Thymus (tissue), 11 donors: ENCODE measurements around the gene MYO5C. TPM values are rescaled to one million over a fixed set of nuclear protein-coding genes. Genes with fewer than 3 reads are reported as not detected.

Source experiments
- DNase-seq, 9 donors: peaks; one replicate each; pipeline ENCODE4 v3.0.0-alpha.2; 2013; ENCODE audit warnings: low spot score in 9 of 9, low read depth in 6 of 9, missing footprints in 1 of 9
- H3K27ac ChIP-seq, 2 donors: one replicate each; pipeline ENCODE4 v1.5.1; 2013; ENCODE audit warnings: control low read depth in 1 of 2, low read depth in 1 of 2, low read length in 1 of 2, mild to moderate bottlenecking in 1 of 2, moderate library complexity in 1 of 2
- H3K27me3 ChIP-seq, 2 donors: one replicate each; pipeline ENCODE4 v1.5.1; 2013; ENCODE audit warnings: low read length in 1 of 2; ENCODE audit not compliant: control insufficient read depth in 2 of 2, insufficient read depth in 1 of 2
- H3K36me3 ChIP-seq, 2 donors: one replicate each; pipeline ENCODE4 v1.5.1; 2013; ENCODE audit warnings: low read length in 1 of 2, mild to moderate bottlenecking in 1 of 2, moderate library complexity in 1 of 2; ENCODE audit not compliant: control insufficient read depth in 2 of 2, insufficient read depth in 2 of 2
- H3K4me1 ChIP-seq, 2 donors: one replicate each; pipeline ENCODE4 v1.5.1; 2013; ENCODE audit warnings: low read length in 2 of 2; ENCODE audit not compliant: control insufficient read depth in 2 of 2, insufficient read depth in 2 of 2
- H3K4me3 ChIP-seq, 2 donors: one replicate each; pipeline ENCODE4 v1.5.1; 2013; ENCODE audit warnings: low read length in 2 of 2, control low read depth in 1 of 2, mild to moderate bottlenecking in 1 of 2
- H3K9me3 ChIP-seq, 2 donors: one replicate each; pipeline ENCODE4 v1.5.1; 2013; ENCODE audit warnings: low read length in 1 of 2, mild to moderate bottlenecking in 1 of 2; ENCODE audit not compliant: control insufficient read depth in 2 of 2, insufficient read depth in 1 of 2
- WGBS: extraction: QIAGEN DNeasy Blood & Tissue Kit; methylation state at CpG from one replicate; pipeline ENCODE4 v1.1.7; 2013; 5-methylcytosine and 5-hydroxymethylcytosine counted together
- polyA plus RNA-seq: library from polyadenylated mRNA; stranded (reverse); fragments of 200-250 nt; gene quantifications from one replicate; pipeline ENCODE4 v1.2.3, GENCODE V29; 2013
- total RNA-seq: library from RNA; stranded (reverse); fragments of 120-200 nt; gene quantifications from one replicate; pipeline ENCODE4 v1.2.4, GENCODE V29; 2013
- donor health status: healthy.

MYO5C gene
- total and polyA plus RNA-seq, 2 donors, result 3.0 to 3.2 TPM

GRCh38 chr15:52204657-52205056, 90.9 kb downstream of the MYO5C start:
- DNase-seq, result no peak
- no peak overlapping the region for H3K4me3 ChIP-seq
- no peak overlapping the region for H3K27ac ChIP-seq
- no peaks in the 10 kb centered on the region for H3K4me1 ChIP-seq
- no peaks in the 10 kb centered on the region for H3K9me3 ChIP-seq
- no peaks in the 10 kb centered on the region for H3K27me3 ChIP-seq
- WGBS, result 99% methylated on average over 20 of the region's 20 CpGs
- peaks cover 0 to 5% of the 10 kb centered on the region in 2 donors for H3K36me3 ChIP-seq

- Histone ChIP-seq H3K4me3 (no peak overlapping the region), H3K27ac (no peak overlapping the region), H3K27me3 (no peaks in the 10 kb centered on the region), H3K36me3 (peaks cover 0 to 5% of the 10 kb centered on the region in 2 donors), H3K4me1 (no peaks in the 10 kb centered on the region), H3K9me3 (no peaks in the 10 kb centered on the region)
- DNase-seq, result no peak
- 99% methylated on average over 1 of the region's 1 CpG for WGBS
Measured at GRCh38 chr15:52200831-52201365, 94.7 kb downstream of the MYO5C start.

DNA sequence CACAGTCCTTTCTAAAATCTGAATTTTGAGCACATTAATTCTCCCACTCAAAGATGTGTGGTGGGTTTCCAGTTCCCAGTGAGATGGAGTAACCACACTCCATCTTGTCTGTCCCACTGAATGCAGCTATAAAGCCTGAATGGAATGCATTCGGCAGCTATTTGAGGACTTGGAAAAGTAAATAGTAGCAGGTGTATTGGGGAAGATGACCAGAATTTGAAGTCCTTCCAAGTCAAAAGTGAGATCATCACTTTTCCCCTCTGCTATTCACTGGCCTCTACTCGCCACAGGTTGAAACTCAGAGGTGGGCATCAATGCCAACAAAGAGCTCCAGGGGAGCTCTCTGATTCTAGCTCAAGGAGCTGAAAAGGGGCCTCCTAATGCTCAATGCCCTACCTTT, 96.3 kb downstream of the MYO5C start:
- no peak overlapping the region for H3K4me3 ChIP-seq
- no peak for DNase-seq
- H3K27me3 ChIP-seq, result no peaks in the 10 kb centered on the region
- WGBS, result 98% methylated on average over 2 of the region's 2 CpGs
- no peak overlapping the region for H3K27ac ChIP-seq
- H3K4me1 ChIP-seq, result no peaks in the 10 kb centered on the region
- H3K36me3 ChIP-seq, result no peaks in the 10 kb centered on the region
- no peaks in the 10 kb centered on the region for H3K9me3 ChIP-seq

- Histone ChIP-seq H3K4me1 (no peaks in the 10 kb centered on the region), H3K27me3 (no peaks in the 10 kb centered on the region), H3K27ac (no peak overlapping the region), H3K4me3 (no peak overlapping the region), H3K9me3 (no peaks in the 10 kb centered on the region), H3K36me3 (no peaks in the 10 kb centered on the region)
- DNase-seq, result no peak
- 74% methylated on average over 3 of the region's 3 CpGs for WGBS
Measured at GRCh38 chr15:52196891-52197290, 98.7 kb downstream of the MYO5C start.

DNA sequence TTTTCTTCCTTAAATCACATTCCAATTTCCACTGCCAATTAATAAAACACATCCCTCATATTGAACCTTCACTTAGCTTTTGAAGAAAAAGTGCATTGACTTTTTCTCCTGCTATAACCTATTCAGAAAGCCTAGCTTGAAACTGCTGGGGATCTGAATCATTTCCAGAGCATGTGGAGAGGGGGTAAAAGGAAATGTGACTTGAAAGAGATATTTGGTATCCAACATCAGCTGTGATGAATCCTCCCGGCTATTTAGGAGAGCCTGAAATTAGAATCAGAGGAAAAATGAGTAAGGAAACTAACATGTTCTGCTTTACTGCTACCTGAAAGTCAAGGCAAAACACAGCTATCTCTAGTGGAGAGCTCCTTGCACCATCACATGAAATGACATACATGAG, 101.8 kb downstream of the MYO5C start:
- no peaks in the 10 kb centered on the region for H3K9me3 ChIP-seq
- H3K4me1 ChIP-seq, result no peaks in the 10 kb centered on the region
- no peaks in the 10 kb centered on the region for H3K36me3 ChIP-seq
- no peak overlapping the region for H3K27ac ChIP-seq
- 91% methylated on average over 1 of the region's 1 CpG for WGBS
- no peaks in the 10 kb centered on the region for H3K27me3 ChIP-seq
- H3K4me3 ChIP-seq, result no peak overlapping the region
- DNase-seq, result no peak

GRCh38 chr15:52193321-52193720, 102.3 kb downstream of the MYO5C start:
- no peaks in the 10 kb centered on the region for H3K4me1 ChIP-seq
- 92% methylated on average over 4 of the region's 4 CpGs for WGBS
- H3K27ac ChIP-seq, result no peak overlapping the region

GRCh38 chr15:52191207-52191606, 104.4 kb downstream of the MYO5C start, which contains the start of gene GNB5:
Gene GNB5 (minus strand): TSS chr15:52191392. CDS start chr15:52184676, 6,716 bp downstream.
- Histone ChIP-seq H3K27me3 (no peaks in the 10 kb centered on the region), H3K27ac (no peak within 1 kb of the TSS), H3K4me1 (no peaks in the 10 kb centered on the region), H3K9me3 (no peaks in the 10 kb centered on the region), H3K4me3 (no peak within 1 kb of the TSS), H3K36me3 (no peaks in the 10 kb centered on the region)
- 76% methylated on average over 7 of the region's 7 CpGs for WGBS
- no peak for DNase-seq

More at GRCh38 chr15:52193321-52193720, 102.3 kb downstream of the MYO5C start:
- DNase-seq, result no peak
- Histone ChIP-seq H3K4me3 (no peak overlapping the region), H3K36me3 (no peaks in the 10 kb centered on the region), H3K9me3 (no peaks in the 10 kb centered on the region), H3K27me3 (no peaks in the 10 kb centered on the region)

GRCh38 chr15:52186651-52187486, 108.7 kb downstream of the MYO5C start:
- H3K27ac ChIP-seq, result no peak overlapping the region
- WGBS, result 96% methylated on average over 11 of the region's 11 CpGs

DNA sequence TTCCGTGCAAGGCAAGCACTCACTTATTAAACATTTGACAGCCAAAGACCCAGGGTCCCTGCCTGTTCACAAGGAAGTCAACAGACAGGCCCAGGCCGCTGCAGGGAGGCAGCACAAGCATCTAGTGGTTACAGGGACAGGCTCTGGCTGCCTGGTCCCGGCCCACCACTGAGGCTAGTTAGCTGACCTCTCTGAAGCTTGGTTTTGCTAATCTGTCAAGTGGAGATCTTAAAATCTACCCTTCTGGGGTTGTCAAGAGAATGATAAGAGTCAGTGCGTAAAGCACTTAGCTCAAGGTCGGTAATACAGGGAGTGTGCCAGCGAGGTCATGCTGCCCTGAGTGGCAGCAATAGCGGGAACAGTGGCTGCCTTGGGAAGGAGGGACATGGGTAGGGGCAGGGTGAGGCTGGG, 110.4 kb downstream of the MYO5C start:
- Histone ChIP-seq H3K27ac (no peak overlapping the region), H3K27me3 (no peaks in the 10 kb centered on the region), H3K9me3 (no peaks in the 10 kb centered on the region), H3K36me3 (no peaks in the 10 kb centered on the region), H3K4me1 (peaks cover 0 to 8% of the 10 kb centered on the region in 2 donors), H3K4me3 (no peak overlapping the region)
- WGBS, result 98% methylated on average over 7 of the region's 7 CpGs
- no peak for DNase-seq

More at GRCh38 chr15:52186651-52187486, 108.7 kb downstream of the MYO5C start:
- Histone ChIP-seq H3K36me3 (no peaks in the 10 kb centered on the region), H3K4me1 (no peaks in the 10 kb centered on the region), H3K27me3 (no peaks in the 10 kb centered on the region), H3K4me3 (no peak overlapping the region), H3K9me3 (no peaks in the 10 kb centered on the region)
- DNase-seq, result no peak
